NCI-H128 (cell line): Measurements from ENCODE around the gene MAP2K2.

Source experiments
- DNase-seq: peaks from one replicate; lab custom pipeline; 2025; ENCODE audit not compliant: unreplicated experiment; lab: John Stamatoyannopoulos, UW

Gene MAP2K2

DNA sequence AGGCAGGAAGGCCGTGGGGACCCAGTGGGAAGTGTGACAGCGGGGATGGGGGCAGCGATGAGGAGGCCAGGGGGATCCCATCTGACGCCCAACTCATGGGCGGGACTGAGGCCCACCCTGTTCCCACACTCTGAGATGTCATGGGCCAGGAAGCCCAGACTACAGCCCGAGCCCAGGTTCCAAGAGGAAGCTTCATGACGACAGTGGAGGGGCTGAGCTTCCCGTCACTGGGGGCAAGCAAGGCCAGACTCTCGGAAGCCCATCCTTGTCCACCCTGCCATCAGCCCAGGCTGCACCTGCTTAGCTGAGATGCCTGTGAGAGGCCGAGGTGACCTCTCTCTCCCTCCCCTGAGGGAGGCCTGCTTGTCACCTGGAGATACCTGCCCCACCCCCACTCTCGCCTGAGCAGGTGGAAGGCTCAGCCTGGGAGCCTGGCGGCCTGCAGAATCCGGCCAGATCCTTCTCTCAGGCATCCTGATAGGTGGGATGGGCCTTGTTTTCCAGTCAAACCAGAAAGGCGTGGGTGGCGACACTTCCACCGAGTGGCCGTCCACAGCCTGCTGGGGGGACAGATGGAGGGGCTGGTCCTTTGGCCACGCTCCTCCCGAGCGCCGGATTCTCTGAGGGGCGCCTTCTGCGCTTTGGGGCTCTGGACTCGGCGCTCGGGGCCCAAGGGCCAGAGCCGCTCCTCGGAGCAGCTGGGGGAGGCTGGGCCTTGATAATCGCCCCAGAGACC lies 62.1 kb downstream of the MAP2K2 start:
- no peak for DNase-seq

DNA sequence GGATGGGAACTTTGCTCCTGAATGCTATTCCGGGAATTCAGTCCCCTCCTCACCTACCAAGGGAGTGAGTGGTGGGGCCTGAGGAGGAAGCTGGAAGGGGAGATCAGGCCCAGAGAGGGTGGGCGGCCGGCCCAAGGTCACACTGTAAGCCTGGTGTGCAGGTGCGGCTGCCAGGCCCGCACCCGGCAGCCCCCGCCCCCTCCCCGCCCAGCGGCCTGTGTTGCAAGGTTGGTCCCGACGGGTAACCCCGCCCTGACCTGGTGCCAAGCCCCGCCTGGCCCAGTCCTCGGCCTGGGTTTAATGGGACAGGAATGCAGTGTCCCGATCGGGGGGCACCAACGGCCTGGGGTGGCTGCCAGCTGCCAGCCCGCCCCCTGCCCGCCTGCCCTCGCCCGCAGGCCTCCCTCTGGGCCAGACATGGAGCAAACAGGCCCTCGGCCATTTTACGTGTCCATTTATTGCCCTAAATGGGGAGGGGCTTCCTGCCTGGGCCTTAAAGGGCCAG lies 62.7 kb downstream of the MAP2K2 start:
- no peak for DNase-seq

DNA sequence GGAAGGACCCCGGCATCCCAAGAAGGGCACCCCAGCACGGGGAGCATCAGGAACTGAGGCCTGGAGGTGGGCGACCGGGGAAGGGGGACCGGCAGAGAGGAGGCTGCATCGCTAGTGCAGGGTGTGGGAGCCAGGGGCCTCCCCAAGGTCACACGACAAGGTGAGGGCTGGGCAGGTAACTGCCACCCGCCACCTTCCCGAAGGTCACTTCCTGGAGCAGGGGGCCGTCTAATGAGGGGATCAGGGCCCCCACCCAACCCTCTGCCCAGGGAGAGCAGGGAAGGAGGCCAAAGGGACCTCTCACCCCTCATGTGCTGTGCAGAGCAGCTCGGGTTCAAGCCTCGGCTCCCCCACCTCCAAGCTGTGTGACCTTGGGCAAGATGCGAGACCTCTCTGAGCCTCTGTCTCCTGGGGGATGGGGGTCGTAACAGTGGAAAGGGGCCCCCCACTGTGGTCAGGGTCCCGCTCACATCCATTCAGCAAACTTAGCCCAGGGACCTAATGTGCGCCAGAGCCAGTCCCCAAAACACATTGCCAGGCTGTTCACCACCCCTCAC lies 63.2 kb downstream of the MAP2K2 start:
- no peak for DNase-seq

GRCh38 chr19:4059891-4060620 lies 63.9 kb downstream of the MAP2K2 start:
- no peak for DNase-seq

- DNase-seq, result no peak
These were observed 64.5 kb downstream of the MAP2K2 start for GRCh38 chr19:4059453-4059871.

DNA sequence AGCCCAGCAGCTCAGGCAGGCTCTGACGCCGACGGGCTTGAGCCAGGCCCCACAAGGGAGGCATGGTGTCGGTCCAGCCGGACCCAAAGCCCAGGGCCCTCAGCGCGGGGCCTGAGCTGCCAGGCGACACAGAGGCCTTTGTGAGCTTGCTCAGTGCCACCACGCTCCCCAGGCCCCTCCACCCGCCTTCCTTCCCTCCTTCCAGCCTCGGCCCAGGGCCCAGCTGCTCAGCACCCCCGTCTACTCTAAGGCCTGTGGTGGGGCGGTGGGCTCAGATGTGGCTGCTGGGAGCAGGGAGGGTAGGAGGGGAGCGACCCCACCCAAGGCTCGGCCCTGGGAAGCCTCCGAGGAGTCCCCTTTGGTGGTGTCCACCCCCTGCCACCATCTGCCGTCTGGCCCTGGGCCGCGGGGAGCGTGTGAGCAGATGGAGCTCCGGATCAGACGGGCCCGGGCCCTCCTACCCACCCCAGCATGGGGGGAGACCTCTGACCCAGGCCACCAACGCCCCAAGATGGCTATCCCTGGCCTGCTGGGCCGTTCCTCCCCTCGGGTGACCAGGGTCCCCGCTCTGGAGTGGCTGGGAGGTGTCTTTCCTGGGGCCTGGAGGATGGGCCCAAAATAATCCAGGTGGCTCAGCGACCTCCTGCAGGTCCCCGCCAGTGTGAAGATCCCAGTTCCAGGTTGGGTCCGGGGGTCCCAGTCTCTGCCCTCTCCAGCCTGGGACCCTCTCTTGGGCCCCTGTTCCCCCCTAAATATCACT lies 65.0 kb downstream of the MAP2K2 start:
- no peak for DNase-seq

DNA sequence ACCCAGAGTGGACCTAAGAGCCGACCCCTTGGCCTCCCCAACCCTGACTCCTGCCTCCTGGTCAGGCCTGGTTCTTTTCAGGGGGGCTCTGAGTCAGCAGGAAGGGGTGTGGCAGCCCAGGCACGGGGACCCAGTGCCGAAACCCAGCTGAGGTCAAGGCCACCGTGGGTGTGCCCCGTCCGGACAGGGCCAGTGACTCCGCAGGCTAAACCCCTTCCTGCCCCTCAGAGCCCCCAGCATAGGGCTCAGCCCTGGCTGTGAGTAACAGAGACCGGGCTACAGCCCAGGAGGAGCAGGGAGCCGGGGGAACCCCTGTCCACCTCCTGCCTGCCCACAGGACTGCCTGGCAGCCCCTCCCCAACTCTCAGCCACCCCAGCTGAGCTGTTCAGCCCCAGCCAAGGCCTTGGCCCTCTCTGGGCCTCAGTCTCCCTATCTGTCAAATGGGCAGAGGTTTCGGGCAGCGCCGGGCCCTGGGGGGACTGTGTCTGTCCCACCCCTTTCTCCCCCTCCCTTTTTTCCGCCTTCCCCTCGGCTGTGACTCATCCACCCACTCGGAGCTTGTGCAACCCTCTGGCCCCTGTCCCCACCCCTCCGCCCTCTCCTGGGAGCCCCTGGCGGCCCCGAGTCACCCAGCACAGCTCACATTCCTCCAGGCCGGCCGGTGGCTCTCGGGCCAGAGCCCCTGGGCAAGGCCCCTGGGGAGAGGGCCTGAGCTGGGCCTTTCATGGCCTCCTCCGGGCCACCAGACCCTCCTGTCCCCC lies 65.8 kb downstream of the MAP2K2 start:
- DNase-seq, result no peak

DNA sequence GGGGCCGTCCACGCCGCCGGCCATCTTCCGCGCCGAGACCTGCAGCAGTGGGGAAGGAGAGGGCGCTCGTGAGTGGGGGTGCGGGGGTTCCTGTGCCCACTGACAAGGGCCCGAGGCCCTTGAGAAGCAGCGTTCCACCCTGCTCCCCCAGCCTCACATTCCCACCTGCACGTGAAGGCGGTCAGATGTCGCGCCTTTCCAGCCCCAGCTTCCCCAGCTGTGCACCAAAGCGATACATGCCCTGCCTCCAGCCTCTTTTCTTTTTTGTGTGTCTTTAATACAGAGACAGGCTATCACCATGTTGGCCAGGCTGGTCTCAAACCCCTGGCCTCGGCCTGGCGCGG lies 68.7 kb downstream of the MAP2K2 start:
- no peak for DNase-seq

DNA sequence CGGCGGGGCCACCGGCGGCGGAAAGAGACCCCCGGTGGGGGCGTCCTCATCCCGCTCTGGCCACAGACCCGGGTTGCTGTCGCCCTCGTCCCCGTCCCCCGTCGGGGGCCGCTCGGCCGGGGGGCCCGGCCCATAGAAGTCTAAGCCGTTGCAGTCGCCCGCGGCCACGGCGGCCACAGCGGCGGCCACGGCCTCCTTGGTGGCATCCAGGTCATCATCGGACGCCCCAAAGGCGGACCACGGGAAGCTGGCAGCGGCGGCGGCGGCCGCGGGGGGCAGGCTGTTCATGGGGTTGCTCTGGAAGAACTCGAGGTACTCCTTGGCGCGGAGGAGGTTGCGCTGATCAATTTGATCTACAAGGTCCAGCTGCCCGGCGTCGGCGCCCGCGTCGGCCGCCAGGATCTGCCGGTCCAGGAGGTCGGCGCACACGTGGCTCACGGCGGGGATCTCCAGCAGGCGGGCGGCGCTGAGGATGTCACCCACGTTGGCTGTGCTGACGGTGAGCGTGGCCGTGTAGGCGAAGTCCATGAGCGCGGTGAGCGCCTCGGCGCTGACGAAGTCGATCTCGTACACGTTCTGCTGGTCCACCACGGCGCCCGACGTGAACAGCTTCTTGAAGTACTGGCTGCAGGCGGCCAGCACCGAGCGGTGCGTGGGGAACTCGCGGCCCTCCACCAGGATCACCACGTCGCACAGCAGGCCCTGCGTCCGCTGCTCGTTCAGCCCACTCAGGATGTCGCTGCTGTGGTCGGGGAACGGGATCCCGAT lies 69.3 kb downstream of the MAP2K2 start:
- no peak for DNase-seq

- no peak for DNase-seq
These were observed 70.2 kb downstream of the MAP2K2 start for GRCh38 chr19:4053423-4054324.

GRCh38 chr19:4052993-4053422 lies 70.9 kb downstream of the MAP2K2 start:
- no peak for DNase-seq

GRCh38 chr19:4052114-4052992 lies 71.6 kb downstream of the MAP2K2 start:
- no peak for DNase-seq

- no peak for DNase-seq
These were observed 72.5 kb downstream of the MAP2K2 start for GRCh38 chr19:4051175-4052101.

DNA sequence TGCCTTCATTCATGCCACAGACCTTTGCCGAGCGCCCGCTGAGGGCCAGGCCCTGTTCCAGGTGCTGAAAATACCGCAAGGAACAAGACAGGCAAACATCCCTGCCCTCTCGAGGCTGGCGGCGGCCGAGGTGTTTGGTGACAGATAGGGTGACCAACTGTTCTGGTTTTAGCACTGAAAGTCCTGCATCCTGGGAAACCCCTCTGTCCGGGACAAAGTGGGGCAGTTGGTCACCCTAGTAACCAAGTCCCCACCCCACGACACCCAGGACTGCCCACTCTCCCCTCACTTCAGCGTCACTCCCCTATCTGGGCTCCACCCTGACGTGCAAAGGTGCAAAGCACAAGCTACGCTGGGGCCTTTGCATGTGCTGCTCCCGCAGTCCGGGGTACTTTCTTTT lies 74.5 kb downstream of the MAP2K2 start:
- no peak for DNase-seq

GRCh38 chr19:4046946-4047683 lies 76.8 kb downstream of the MAP2K2 start:
- DNase-seq, result no peak

GRCh38 chr19:4046362-4046691 lies 77.6 kb downstream of the MAP2K2 start:
- DNase-seq, result no peak
